Measurements from ENCODE around the gene TOP2A. TPM values are rescaled to one million over a fixed set of nuclear protein-coding genes. Genes with fewer than 3 reads are reported as not detected.

Gene TOP2A
- total and polyA plus RNA-seq, 9 of the 15 experiments (the other 6 are each of a cell fraction or from before 2014, with no cell fraction given) = 133 to 347 (median 259) TPM

DNA sequence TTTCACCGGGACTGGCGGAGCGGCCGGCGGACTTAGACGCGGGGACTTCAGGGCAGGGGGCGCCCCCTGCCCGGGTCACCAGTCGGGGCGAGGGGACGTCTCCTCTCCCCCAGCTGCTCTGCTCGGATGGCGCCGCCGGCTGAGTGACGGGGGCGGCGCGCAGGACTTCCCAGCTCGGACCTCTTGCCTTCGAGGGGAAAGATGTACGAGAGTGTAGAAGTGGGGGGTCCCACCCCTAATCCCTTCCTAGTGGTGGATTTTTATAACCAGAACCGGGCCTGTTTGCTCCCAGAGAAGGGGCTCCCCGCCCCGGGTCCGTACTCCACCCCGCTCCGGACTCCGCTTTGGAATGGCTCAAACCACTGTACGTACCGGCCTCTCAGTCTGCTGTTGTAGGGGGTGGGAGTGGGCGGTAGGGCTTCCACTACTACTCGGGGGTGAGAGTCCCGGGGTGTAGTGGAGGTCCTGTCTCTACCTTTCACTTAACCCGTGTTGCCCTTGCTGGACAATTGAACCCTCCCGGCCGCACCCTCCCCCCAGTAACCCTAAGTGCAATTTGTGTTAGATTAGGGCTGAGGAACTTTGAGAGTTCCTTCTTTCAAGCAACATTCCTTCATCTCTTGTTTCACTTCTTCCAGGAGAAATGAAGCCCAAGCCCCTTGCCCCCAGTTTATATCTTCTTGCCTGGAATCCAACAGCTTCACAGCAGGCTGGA, 75.0 kb downstream of the TOP2A start (continued):
- TF ChIP-seq ZBTB7A (IDR thresholded peaks at IDR 0.05; ENCODE audit: borderline replicate concordance, control insufficient read depth, low read depth, low read length) (peak; percentile 60; the same call in 1 of the 2 replicates), ZNF197 (CRISPR knock-in tag; IDR thresholded peaks at IDR 0.05; ENCODE audit: low read depth) (no peak), ESRRA (IDR thresholded peaks at IDR 0.05; ENCODE audit: borderline replicate concordance, low read depth) (no peak), KDM5B (IDR thresholded peaks at IDR 0.05; ENCODE audit: insufficient replicate concordance, low read depth, low read length) (peak; percentile 32), RFX1 (IDR thresholded peaks at IDR 0.05) (no peak), RHOXF2B (CRISPR knock-in tag; conservative IDR thresholded peaks at IDR 0.05) (no peak), MAZ (CRISPR knock-in tag; conservative IDR thresholded peaks at IDR 0.05 in 1 of 2, IDR thresholded peaks at IDR 0.05 in 1 of 2) (no peak), MXI1 (IDR thresholded peaks at IDR 0.05; ENCODE audit: low read depth, low read length) (no peak), SIRT6 (IDR thresholded peaks at IDR 0.05; ENCODE audit: low read depth, low read length) (no peak), XRCC5 (IDR thresholded peaks at IDR 0.05; ENCODE audit: low read depth, low read length) (no peak), TEAD2 (tag; IDR thresholded peaks at IDR 0.05) (no peak), CC2D1A (IDR thresholded peaks at IDR 0.05) (no peak), SIN3A (IDR thresholded peaks at IDR 0.05; ENCODE audit: borderline replicate concordance in 2 of 2, control insufficient read depth in 1 of 2, low read depth in 2 of 2, low read length in 2 of 2) (0 out of 4 replicates have a peak, but pooled peaks of 1 of the 2 experiments have one; percentile 38), NFATC3 (IDR thresholded peaks at IDR 0.05) (no peak), EP300 (IDR thresholded peaks at IDR 0.05; ENCODE audit: low read length) (no peak), RUNX1 (IDR thresholded peaks at IDR 0.05; ENCODE audit: low read depth) (no peak)
- TF ChIP-seq, protein P1, sequence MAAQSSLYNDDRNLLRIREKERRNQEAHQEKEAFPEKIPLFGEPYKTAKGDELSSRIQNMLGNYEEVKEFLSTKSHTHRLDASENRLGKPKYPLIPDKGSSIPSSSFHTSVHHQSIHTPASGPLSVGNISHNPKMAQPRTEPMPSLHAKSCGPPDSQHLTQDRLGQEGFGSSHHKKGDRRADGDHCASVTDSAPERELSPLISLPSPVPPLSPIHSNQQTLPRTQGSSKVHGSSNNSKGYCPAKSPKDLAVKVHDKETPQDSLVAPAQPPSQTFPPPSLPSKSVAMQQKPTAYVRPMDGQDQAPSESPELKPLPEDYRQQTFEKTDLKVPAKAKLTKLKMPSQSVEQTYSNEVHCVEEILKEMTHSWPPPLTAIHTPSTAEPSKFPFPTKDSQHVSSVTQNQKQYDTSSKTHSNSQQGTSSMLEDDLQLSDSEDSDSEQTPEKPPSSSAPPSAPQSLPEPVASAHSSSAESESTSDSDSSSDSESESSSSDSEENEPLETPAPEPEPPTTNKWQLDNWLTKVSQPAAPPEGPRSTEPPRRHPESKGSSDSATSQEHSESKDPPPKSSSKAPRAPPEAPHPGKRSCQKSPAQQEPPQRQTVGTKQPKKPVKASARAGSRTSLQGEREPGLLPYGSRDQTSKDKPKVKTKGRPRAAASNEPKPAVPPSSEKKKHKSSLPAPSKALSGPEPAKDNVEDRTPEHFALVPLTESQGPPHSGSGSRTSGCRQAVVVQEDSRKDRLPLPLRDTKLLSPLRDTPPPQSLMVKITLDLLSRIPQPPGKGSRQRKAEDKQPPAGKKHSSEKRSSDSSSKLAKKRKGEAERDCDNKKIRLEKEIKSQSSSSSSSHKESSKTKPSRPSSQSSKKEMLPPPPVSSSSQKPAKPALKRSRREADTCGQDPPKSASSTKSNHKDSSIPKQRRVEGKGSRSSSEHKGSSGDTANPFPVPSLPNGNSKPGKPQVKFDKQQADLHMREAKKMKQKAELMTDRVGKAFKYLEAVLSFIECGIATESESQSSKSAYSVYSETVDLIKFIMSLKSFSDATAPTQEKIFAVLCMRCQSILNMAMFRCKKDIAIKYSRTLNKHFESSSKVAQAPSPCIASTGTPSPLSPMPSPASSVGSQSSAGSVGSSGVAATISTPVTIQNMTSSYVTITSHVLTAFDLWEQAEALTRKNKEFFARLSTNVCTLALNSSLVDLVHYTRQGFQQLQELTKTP (IDR thresholded peaks at IDR 0.05; ENCODE audit: low read depth in 1 of 2, partially characterized antibody in 2 of 2) = no peak
- TF ChIP-seq, protein P2, sequence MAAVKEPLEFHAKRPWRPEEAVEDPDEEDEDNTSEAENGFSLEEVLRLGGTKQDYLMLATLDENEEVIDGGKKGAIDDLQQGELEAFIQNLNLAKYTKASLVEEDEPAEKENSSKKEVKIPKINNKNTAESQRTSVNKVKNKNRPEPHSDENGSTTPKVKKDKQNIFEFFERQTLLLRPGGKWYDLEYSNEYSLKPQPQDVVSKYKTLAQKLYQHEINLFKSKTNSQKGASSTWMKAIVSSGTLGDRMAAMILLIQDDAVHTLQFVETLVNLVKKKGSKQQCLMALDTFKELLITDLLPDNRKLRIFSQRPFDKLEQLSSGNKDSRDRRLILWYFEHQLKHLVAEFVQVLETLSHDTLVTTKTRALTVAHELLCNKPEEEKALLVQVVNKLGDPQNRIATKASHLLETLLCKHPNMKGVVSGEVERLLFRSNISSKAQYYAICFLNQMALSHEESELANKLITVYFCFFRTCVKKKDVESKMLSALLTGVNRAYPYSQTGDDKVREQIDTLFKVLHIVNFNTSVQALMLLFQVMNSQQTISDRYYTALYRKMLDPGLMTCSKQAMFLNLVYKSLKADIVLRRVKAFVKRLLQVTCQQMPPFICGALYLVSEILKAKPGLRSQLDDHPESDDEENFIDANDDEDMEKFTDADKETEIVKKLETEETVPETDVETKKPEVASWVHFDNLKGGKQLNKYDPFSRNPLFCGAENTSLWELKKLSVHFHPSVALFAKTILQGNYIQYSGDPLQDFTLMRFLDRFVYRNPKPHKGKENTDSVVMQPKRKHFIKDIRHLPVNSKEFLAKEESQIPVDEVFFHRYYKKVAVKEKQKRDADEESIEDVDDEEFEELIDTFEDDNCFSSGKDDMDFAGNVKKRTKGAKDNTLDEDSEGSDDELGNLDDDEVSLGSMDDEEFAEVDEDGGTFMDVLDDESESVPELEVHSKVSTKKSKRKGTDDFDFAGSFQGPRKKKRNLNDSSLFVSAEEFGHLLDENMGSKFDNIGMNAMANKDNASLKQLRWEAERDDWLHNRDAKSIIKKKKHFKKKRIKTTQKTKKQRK (IDR thresholded peaks at IDR 0.05; ENCODE audit: borderline replicate concordance, low read depth, low read length) = no peak
- TF ChIP-seq, protein P3, sequence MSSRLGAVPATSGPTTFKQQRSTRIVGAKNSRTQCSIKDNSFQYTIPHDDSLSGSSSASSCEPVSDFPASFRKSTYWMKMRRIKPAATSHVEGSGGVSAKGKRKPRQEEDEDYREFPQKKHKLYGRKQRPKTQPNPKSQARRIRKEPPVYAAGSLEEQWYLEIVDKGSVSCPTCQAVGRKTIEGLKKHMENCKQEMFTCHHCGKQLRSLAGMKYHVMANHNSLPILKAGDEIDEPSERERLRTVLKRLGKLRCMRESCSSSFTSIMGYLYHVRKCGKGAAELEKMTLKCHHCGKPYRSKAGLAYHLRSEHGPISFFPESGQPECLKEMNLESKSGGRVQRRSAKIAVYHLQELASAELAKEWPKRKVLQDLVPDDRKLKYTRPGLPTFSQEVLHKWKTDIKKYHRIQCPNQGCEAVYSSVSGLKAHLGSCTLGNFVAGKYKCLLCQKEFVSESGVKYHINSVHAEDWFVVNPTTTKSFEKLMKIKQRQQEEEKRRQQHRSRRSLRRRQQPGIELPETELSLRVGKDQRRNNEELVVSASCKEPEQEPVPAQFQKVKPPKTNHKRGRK (tag; IDR thresholded peaks at IDR 0.05) = no peak
